ENCODE measurements around the gene BRSK1. TPM values are rescaled to one million over a fixed set of nuclear protein-coding genes. Genes with fewer than 3 reads are reported as not detected.

Gene BRSK1
- total and polyA plus RNA-seq, 8 donors, result 1.5 to 67.7 (median 5.4) TPM; not detected in 2

- WGBS, 5 donors, result 50 to 64% (median 56%) methylated on average over 4 to 6 of the region's 6 CpGs
- no peak for TF ChIP-seq EP300 (IDR thresholded peaks at IDR 0.05)
- TF ChIP-seq POLR2AphosphoS5 (IDR thresholded peaks at IDR 0.05), result no peak
- no peak for TF ChIP-seq CTCF (IDR thresholded peaks at IDR 0.05)
- no peak for TF ChIP-seq POLR2A (IDR thresholded peaks at IDR 0.05)
- Histone ChIP-seq H3K36me3 (peaks cover 0 to 7% (median 7%) of the 10 kb centered on the region in 4 donors), H3K4me3 (no peak overlapping the region), H3K27me3 (peaks cover 27 to 76% (median 37%) of the 10 kb centered on the region in 3 donors), H3K4me1 (peaks cover 18 to 24% (median 22%) of the 10 kb centered on the region in 4 donors), H3K27ac (no peak overlapping the region), H3K9me3 (no peaks in the 10 kb centered on the region)
- intact Hi-C loops (cut with DNase I; ENCODE audit: low total_unique reads), result no loop called here
- no peak for DNase-seq
Measured at GRCh38 chr19:55352040-55352439, 68.2 kb downstream of the BRSK1 start.

DNA sequence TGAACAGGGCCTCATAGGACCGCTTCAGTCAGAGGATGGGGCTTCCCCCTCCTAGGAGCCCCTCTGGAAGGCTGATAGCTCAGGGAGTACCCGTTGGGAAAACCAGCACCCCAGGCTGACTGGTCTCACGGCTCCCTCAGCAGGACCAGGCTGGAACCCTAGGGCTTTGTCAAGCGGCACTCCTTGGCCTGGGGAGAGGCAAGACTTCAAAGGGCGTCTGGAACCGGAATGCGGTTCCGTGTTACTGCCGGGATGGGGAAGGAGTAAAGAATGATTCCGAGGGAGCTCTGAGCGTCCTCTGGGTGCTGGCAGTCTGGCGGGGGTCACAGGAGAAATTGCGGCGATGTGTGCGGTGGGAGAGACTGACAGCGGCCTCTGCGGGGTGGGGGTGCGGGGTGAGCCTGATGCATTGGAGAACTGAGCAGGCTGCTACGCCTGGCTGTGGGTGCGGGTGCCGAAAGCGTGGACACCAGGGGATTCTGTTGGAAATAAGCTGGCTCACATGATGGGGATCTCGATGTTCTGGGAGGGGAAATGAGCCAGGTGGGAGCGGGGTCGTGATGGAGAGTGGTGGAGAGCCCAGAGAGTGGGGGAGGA, 68.8 kb downstream of the BRSK1 start:
- peaks cover 0 to 1% (median under 1%) of the 10 kb centered on the region in 4 donors for H3K36me3 ChIP-seq
- no peaks in the 10 kb centered on the region for H3K9me3 ChIP-seq
- no peak overlapping the region for H3K4me3 ChIP-seq
- peaks cover 27 to 82% (median 42%) of the 10 kb centered on the region in 3 donors for H3K27me3 ChIP-seq
- no peak overlapping the region for H3K27ac ChIP-seq
- no peak for TF ChIP-seq POLR2AphosphoS5 (IDR thresholded peaks at IDR 0.05)
- no peak for TF ChIP-seq CTCF (IDR thresholded peaks at IDR 0.05)
- intact Hi-C loops (cut with DNase I; ENCODE audit: low total_unique reads), result no loop called here
- peaks cover 18 to 24% (median 22%) of the 10 kb centered on the region in 4 donors for H3K4me1 ChIP-seq
- DNase-seq, result no peak
- WGBS, 5 donors, result 49 to 67% (median 57%) methylated on average over 25 of the region's 25 CpGs

- intact Hi-C loops (cut with DNase I; ENCODE audit: low total_unique reads), result no loop called here
- DNase-seq, result no peak
- 3 to 9% (median 3%) methylated on average over 21 to 24 of the region's 24 CpGs for WGBS, 5 donors
- Histone ChIP-seq H3K36me3 (no peaks in the 10 kb centered on the region), H3K9me3 (no peaks in the 10 kb centered on the region), H3K4me3 (peak overlapping the region; percentile 34 to 59 (median 41)), H3K27me3 (peaks cover 27 to 82% (median 42%) of the 10 kb centered on the region in 3 donors), H3K27ac (no peak overlapping the region), H3K4me1 (peaks cover 18 to 24% (median 22%) of the 10 kb centered on the region in 4 donors)
- TF ChIP-seq POLR2A (IDR thresholded peaks at IDR 0.05) (no peak), CTCF (IDR thresholded peaks at IDR 0.05) (no peak), POLR2AphosphoS5 (IDR thresholded peaks at IDR 0.05) (no peak), EP300 (IDR thresholded peaks at IDR 0.05) (no peak)
Measured at GRCh38 chr19:55353356-55353802, 69.6 kb downstream of the BRSK1 start.

DNA sequence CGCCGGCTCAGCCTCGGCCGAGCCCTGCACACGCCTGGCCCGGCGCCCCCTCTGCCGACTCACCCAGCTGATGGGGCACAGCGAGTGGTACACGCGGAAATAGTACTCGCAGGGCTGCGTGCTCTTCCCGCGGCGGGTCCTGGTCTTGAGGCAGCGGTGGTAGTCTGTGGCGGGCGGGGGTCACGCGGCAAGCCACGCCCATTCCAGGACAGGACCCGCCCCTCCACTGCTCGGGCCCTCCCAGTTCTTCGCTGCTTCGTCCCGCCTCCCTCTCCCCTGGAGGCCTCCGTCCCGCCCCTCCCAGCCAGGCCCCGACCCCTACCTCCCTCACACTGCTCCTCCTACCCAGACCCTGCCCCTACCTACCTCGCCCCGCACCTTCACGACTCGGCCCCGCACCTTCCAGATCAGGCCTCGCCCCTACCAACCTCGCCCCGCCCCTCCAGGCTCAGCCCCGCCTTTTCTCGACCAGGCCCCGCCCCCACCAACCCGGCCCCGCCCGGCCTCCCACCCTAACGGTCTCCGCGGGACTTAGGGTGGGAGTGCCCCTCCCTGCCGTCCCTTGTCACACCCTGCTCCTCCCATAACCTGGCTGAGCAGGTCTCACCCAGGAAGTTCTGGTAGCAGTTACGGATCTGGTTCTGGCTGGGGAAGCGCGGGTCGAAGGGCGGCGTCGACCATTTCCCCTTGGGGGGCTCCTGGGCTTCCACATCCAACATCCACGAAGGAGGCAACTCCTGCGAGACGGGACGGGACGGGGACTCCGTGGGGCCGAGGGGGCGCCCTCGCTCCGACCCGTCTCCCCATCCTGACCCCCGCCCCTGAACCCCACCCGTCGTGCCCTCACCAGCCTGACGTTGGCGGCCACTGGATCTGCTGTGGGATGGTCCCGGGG, 70.3 kb downstream of the BRSK1 start:
- TF ChIP-seq POLR2AphosphoS5 (IDR thresholded peaks at IDR 0.05) (peak in 1 of 3 donors; percentile 8), POLR2A (IDR thresholded peaks at IDR 0.05) (no peak)
- Histone ChIP-seq H3K27me3 (peaks cover 27 to 82% (median 42%) of the 10 kb centered on the region in 3 donors), H3K27ac (no peak overlapping the region), H3K4me1 (peaks cover 18 to 24% (median 22%) of the 10 kb centered on the region in 4 donors), H3K4me3 (peak overlapping the region; percentile 34 to 59 (median 41)), H3K9me3 (no peaks in the 10 kb centered on the region), H3K36me3 (no peaks in the 10 kb centered on the region)
- intact Hi-C loops (cut with DNase I; ENCODE audit: low total_unique reads), result no loop called here
- DNase-seq, result peak; percentile 79 to 85
- WGBS, 5 donors, result 1 to 3% (median 2%) methylated on average over 23 to 72 of the region's 72 CpGs

All from stomach (tissue), 9 donors.